ENCODE data around the gene VWA3A. TPM values are rescaled to one million over a fixed set of nuclear protein-coding genes. Genes with fewer than 3 reads are reported as not detected.

VWA3A gene
- total RNA-seq, 2 experiments from 2014 or later = not detected

DNA sequence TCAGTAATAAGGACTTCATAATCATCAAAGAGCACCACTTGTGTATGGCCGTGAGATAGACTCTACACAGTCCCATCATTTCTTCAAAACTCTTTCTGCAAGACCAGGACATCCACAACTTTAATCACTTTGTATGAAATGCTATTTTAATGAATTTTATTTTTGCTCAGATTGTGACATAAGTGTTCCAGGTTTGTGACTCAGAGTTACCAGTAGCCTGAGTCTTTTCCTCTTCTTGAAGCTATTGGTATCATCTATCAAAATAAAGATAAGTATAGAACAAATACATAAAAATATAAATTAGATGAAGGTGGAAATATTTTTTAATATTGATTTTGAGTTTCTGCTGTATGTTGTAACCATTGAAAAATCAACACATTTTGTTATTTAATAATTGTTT lies 16.6 kb upstream of the VWA3A start:
- no peaks in the 10 kb centered on the region for H3K79me2 ChIP-seq (ENCODE audit: insufficient read depth, low read depth, low read length)
- CTCF ChIA-PET (ENCODE audit: unreplicated experiment) = no interaction called here
- POLR2A ChIA-PET = interaction anchor here (0.6 kb wide), 1 partner anchor 64 kb away, joined by 3 read pairs; no protein-coding TSS in a partner anchor

GRCh38 chr16:22077700-22078313 lies 14.5 kb upstream of the VWA3A start:
- H4K20me1 ChIP-seq (ENCODE audit: insufficient read depth, low read length) = 0 out of 2 replicates have a peak, but pooled peaks cover 3% of the 10 kb centered on the region
- intact Hi-C loops (cut with micrococcal nuclease; ENCODE audit: unreplicated experiment) = loop anchor here (1.0 kb wide), 2 partner anchors 77 to 110 kb away; partner anchors contain the start of gene PDZD9
- H3K9me2 ChIP-seq (ENCODE audit: insufficient read depth, low read length) = no peaks in the 10 kb centered on the region
- no peaks in the 10 kb centered on the region for H3K36me3 ChIP-seq (ENCODE audit: insufficient read depth, low read length)
- peak; percentile 74 for DNase-seq (ENCODE audit: low spot score)
- ChIA-PET CTCF (ENCODE audit: unreplicated experiment) (interaction anchor here (0.8 to 1.3 kb wide), 8 partner anchors 9 to 111 kb away, joined by 3 to 5 read pairs (median 3); no protein-coding TSS in a partner anchor), POLR2A (interaction anchor here (0.5 to 1.9 kb wide), 10 partner anchors 16 to 855 kb away, joined by 3 to 9 read pairs (median 4); partner anchors contain the start of gene MOSMO)
- H3K79me2 ChIP-seq (ENCODE audit: insufficient read depth, low read depth, low read length) = no peaks in the 10 kb centered on the region
- TF ChIP-seq EZH2phosphoT487 (IDR thresholded peaks at IDR 0.05; ENCODE audit: borderline replicate concordance, low read depth, low read length) (no peak), CTCF (conservative IDR thresholded peaks at IDR 0.05; ENCODE audit: low read length) (peak; percentile 98)
- H3K27ac ChIP-seq (ENCODE audit: low read depth, low read length, poor library complexity, severe bottlenecking) = no peak overlapping the region
- H3K4me1 ChIP-seq (ENCODE audit: insufficient read depth, low read length, poor library complexity, severe bottlenecking) = peaks cover 9% of the 10 kb centered on the region
- H3K4me2 ChIP-seq (ENCODE audit: low read length) = no peak overlapping the region
- no TSS peak for BruUV-seq (replicated peaks)
- H3K4me3 ChIP-seq (ENCODE audit: low read depth, low read length, poor library complexity, severe bottlenecking) = no peak overlapping the region
- H2AFZ ChIP-seq (ENCODE audit: low read length) = no peak overlapping the region
- H3K9me3 ChIP-seq (ENCODE audit: low read length) = no peaks in the 10 kb centered on the region

More for the DNA sequence above, 16.6 kb upstream of the VWA3A start:
- no peak for TF ChIP-seq EZH2phosphoT487 (IDR thresholded peaks at IDR 0.05; ENCODE audit: borderline replicate concordance, low read depth, low read length)
- no peak for TF ChIP-seq CTCF (conservative IDR thresholded peaks at IDR 0.05; ENCODE audit: low read length)
- Histone ChIP-seq H3K36me3 (ENCODE audit: insufficient read depth, low read length) (no peaks in the 10 kb centered on the region), H3K4me3 (ENCODE audit: low read depth, low read length, poor library complexity, severe bottlenecking) (no peak overlapping the region), H3K9me2 (ENCODE audit: insufficient read depth, low read length) (no peaks in the 10 kb centered on the region), H4K20me1 (ENCODE audit: insufficient read depth, low read length) (0 out of 2 replicates have a peak, but pooled peaks cover 3% of the 10 kb centered on the region), H2AFZ (ENCODE audit: low read length) (no peak overlapping the region), H3K27ac (ENCODE audit: low read depth, low read length, poor library complexity, severe bottlenecking) (no peak overlapping the region), H3K4me2 (ENCODE audit: low read length) (no peak overlapping the region), H3K4me1 (ENCODE audit: insufficient read depth, low read length, poor library complexity, severe bottlenecking) (peaks cover 9% of the 10 kb centered on the region), H3K9me3 (ENCODE audit: low read length) (no peaks in the 10 kb centered on the region)
- intact Hi-C loops (cut with micrococcal nuclease; ENCODE audit: unreplicated experiment) = no loop called here
- no TSS peak for BruUV-seq (replicated peaks)
- DNase-seq (ENCODE audit: low spot score) = no peak

- Histone ChIP-seq H3K79me2 (ENCODE audit: insufficient read depth, low read depth, low read length) (no peaks in the 10 kb centered on the region), H3K36me3 (ENCODE audit: insufficient read depth, low read length) (no peaks in the 10 kb centered on the region), H3K4me3 (ENCODE audit: low read depth, low read length, poor library complexity, severe bottlenecking) (no peak overlapping the region), H2AFZ (ENCODE audit: low read length) (no peak overlapping the region), H3K9me3 (ENCODE audit: low read length) (no peaks in the 10 kb centered on the region), H3K4me2 (ENCODE audit: low read length) (no peak overlapping the region), H3K4me1 (ENCODE audit: insufficient read depth, low read length, poor library complexity, severe bottlenecking) (peaks cover 9% of the 10 kb centered on the region), H3K9me2 (ENCODE audit: insufficient read depth, low read length) (no peaks in the 10 kb centered on the region), H4K20me1 (ENCODE audit: insufficient read depth, low read length) (0 out of 2 replicates have a peak, but pooled peaks cover 3% of the 10 kb centered on the region), H3K27ac (ENCODE audit: low read depth, low read length, poor library complexity, severe bottlenecking) (no peak overlapping the region)
- intact Hi-C loops (cut with micrococcal nuclease; ENCODE audit: unreplicated experiment) = no loop called here
- no TSS peak for BruUV-seq (replicated peaks)
- TF ChIP-seq CTCF (conservative IDR thresholded peaks at IDR 0.05; ENCODE audit: low read length) (no peak), EZH2phosphoT487 (IDR thresholded peaks at IDR 0.05; ENCODE audit: borderline replicate concordance, low read depth, low read length) (no peak)
- CTCF ChIA-PET (ENCODE audit: unreplicated experiment) = interaction anchor here (0.9 kb wide), 1 partner anchor 67 kb away, joined by 3 read pairs; no protein-coding TSS in a partner anchor
- no peak for DNase-seq (ENCODE audit: low spot score)
- POLR2A ChIA-PET = interaction anchor here (0.5 to 1.9 kb wide), 10 partner anchors 16 to 630 kb away, joined by 3 to 9 read pairs (median 4); partner anchors contain the start of gene MOSMO
Measured at GRCh38 chr16:22078656-22079055, 13.7 kb upstream of the VWA3A start.
